Hepatocyte (in vitro differentiated cells): Measurements from ENCODE around the gene ACSM3.
"Not testable (repeated sequence)": the region's sequence is repeated elsewhere in the genome, so short reads cannot be mapped to it uniquely, and the experiment has no call there.

Experiments
- CTCF ChIP-seq: fragments of 200-600 bp; sonication (generic); IDR thresholded peaks from 2 replicates; pipeline ENCODE4 v1.5.1; 2016; ENCODE audit warnings: antibody characterized with exemption, mild to moderate bottlenecking; ENCODE audit not compliant: poor library complexity
- EZH2phosphoT487 ChIP-seq: fragments of 200-600 bp; sonication (generic); IDR thresholded peaks from one replicate; pipeline ENCODE4 v1.6.1; 2018; ENCODE audit warnings: antibody characterized with exemption, mild to moderate bottlenecking, low read depth, moderate library complexity; ENCODE audit not compliant: unreplicated experiment, severe bottlenecking

DNA sequence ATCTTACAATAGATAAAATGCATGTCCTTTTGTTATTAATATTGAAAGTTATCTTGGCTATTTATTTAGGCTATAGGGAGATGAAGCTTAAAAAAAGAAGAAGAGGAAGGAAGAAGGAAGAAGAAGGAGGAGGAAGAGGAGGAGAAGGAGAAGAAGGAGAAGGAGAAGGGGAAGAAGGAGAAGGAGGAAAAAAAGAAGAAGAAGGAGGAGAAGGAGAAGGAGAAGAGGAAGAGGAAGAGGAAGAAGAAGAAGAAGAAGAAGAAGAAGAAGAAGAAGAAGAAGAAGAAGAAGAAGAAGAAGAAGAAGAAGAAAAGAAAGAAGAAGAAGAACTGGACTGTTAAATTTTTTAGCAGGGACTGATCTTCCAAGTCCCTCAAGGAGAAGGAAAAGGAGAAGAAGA is 46.1 kb upstream of the ACSM3 start:
- TF ChIP-seq CTCF, EZH2phosphoT487: not testable (repeated sequence)
